Upper lobe of left lung (tissue), 6 donors: ENCODE data around the gene UGT3A2. TPM values are rescaled to one million over a fixed set of nuclear protein-coding genes. Genes with fewer than 3 reads are reported as not detected.
A peak's percentile ranks its signal among the peaks of the same experiment; 100 is the strongest.
"Not testable (repeated sequence)": the region's sequence is repeated elsewhere in the genome, so short reads cannot be mapped to it uniquely, and the experiment has no call there.

Source experiments
- ATAC-seq, 2 donors: fragments of 200-7000 bp; cut with Tn5 transposase; one replicate each; pipeline ENCODE4 v1.9.1; 2022; ENCODE audit warnings: mild to moderate bottlenecking in 2 of 2, moderate library complexity in 2 of 2; ENCODE audit not compliant: low FRiP score in 2 of 2
- DNase-seq, 2 donors: peaks; one replicate each; pipeline ENCODE4 v3.0.0-alpha.2; 2019 to 2020
- H3K27ac ChIP-seq, 4 donors: fragments of 200-600 bp; sonication (generic); one replicate each; pipeline ENCODE4 v1.5.1; 2016 to 2019
- H3K27me3 ChIP-seq, 4 donors: fragments of 200-600 bp; sonication (generic); one replicate each; pipeline ENCODE4 v1.5.1; 2017 to 2019
- H3K36me3 ChIP-seq, 4 donors: fragments of 200-600 bp; sonication (generic); one replicate each; pipeline ENCODE4 v1.5.1; 2016 to 2019
- H3K4me1 ChIP-seq, 4 donors: fragments of 200-600 bp; sonication (generic); one replicate each; pipeline ENCODE4 v1.5.1; 2018 to 2019
- H3K4me3 ChIP-seq, 4 donors: fragments of 200-600 bp; sonication (generic); one replicate each; pipeline ENCODE4 v1.5.1; 2017 to 2019; ENCODE audit warnings: mild to moderate bottlenecking in 2 of 4, moderate library complexity in 1 of 4
- H3K9me3 ChIP-seq, 4 donors: fragments of 200-600 bp; sonication (generic); one replicate each; pipeline ENCODE4 v1.5.1; 2018 to 2019
- EP300 ChIP-seq, 4 donors: sonication (generic); formaldehyde crosslinking; IDR thresholded peaks; one replicate each; pipeline ENCODE4 v1.5.1; 2017; ENCODE audit warnings: antibody characterized with exemption in 4 of 4, control low read depth in 2 of 4
- POLR2A ChIP-seq, 4 donors: fragments of 450-650 bp; IDR thresholded peaks; one replicate each; pipeline ENCODE4 v1.5.1; 2016 to 2017; ENCODE audit warnings: antibody characterized with exemption in 4 of 4, mild to moderate bottlenecking in 2 of 4
- POLR2AphosphoS5 ChIP-seq, 2 donors: sonication (generic); formaldehyde crosslinking; IDR thresholded peaks; one replicate each; pipeline ENCODE4 v1.5.1; 2017; ENCODE audit warnings: antibody characterized with exemption in 2 of 2
- WGBS, 2 donors: methylation state at CpG; one replicate each; pipeline ENCODE4 v1.1.5; 2017 to 2018; 5-methylcytosine and 5-hydroxymethylcytosine counted together
- total RNA-seq, 6 donors: library from RNA; depleted of rRNA in 4 of 6; stranded (reverse); fragments of >200 nt in 4 of 6; gene quantifications; one replicate each; pipeline versions ENCODE4 v1.1.0 to v1.2.1, GENCODE V29; 2016 to 2021
- TF ChIP-seq, protein P1 (sequence below), 6 experiments: fragments of 450-650 bp in 4 of 6; fragments of 200-600 bp in 2 of 6; sonication (generic) in 2 of 6; IDR thresholded peaks; one replicate each; pipeline ENCODE4 v1.5.1; 2016 to 2019; ENCODE audit warnings: antibody characterized with exemption in 6 of 6
- donor health status: DM: no; HTN: no; CAD: no; lungs with moderate emphysema.
- donor health status: DM: no; HTN: yes; CAD: no; lungs with severe emphysema.

UGT3A2 gene
- total RNA-seq, 6 donors from 2014 or later, result not detected

DNA sequence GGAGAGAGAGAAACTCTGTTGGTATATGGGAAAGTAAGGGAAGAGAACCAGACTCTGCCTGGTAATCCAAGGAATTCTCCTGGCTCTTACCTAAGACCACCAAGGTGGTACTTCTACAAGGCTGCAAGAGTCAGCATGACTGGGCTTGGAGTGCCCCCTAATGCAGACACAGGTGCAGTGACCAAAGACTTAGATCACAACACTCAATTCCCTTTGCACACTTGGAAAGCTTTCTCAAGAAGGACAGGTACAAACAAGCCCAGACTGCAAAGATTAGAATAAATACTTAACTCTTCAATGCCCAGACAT lies 25.2 kb downstream of the UGT3A2 start:
- no peaks in the 10 kb centered on the region for H3K9me3 ChIP-seq
- H3K27me3 ChIP-seq, result no peaks in the 10 kb centered on the region
- H3K27ac ChIP-seq, result no peak overlapping the region
- no peaks in the 10 kb centered on the region for H3K36me3 ChIP-seq
- TF ChIP-seq POLR2A (IDR thresholded peaks at IDR 0.05) (no peak), EP300 (IDR thresholded peaks at IDR 0.05) (no peak), POLR2AphosphoS5 (IDR thresholded peaks at IDR 0.05) (no peak)
- ATAC-seq (no peak), DNase-seq (no peak)
- no peak overlapping the region for H3K4me3 ChIP-seq
- peaks cover 0 to 8% (median 5%) of the 10 kb centered on the region in 4 donors for H3K4me1 ChIP-seq

DNA sequence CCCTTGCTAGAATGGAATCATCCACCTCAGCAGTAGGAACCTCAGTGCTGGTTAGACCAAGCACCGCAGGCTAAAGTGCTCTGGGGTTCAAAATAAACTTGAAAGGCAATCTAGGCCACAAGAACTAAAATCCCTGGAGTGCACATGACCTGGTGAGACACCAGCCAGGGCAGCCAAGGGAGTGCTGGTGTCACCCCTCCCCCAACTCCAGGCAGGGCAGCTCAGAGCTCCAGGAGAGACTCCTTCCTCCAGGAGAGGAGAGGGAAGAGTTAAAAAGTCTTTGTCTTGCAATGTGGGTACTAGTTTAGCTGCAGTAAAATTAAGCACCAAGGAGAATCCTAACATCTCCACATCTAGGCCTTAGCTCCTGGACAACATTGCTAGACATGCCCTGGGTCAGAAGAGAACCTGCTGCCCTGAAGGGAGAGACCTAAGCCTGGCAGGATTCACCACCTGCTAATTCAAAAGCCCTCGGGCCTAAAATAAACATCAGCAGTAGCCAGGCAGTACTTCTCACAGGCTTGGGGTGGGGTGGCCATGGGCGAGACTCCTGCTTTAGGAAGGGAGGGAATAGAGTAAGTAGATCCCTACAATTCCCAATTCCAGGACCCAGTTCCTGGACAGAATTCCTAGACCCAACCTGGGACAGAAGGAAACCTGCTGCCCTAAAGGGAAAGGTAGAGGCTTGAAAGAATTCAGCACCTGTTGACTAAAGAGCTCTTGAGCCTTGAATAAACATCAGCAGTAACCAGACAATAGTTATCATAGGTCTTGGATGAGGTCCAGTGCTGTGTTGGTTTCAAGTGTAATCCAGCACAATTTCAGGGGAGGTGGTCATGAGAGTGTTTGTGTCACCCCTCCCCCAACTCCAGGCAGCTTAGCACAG lies 25.8 kb downstream of the UGT3A2 start:
- H3K4me1 ChIP-seq, result peaks cover 0 to 8% (median 5%) of the 10 kb centered on the region in 4 donors
- TF ChIP-seq POLR2A (IDR thresholded peaks at IDR 0.05), result no peak
- TF ChIP-seq POLR2AphosphoS5 (IDR thresholded peaks at IDR 0.05), result no peak
- TF ChIP-seq, protein P1, sequence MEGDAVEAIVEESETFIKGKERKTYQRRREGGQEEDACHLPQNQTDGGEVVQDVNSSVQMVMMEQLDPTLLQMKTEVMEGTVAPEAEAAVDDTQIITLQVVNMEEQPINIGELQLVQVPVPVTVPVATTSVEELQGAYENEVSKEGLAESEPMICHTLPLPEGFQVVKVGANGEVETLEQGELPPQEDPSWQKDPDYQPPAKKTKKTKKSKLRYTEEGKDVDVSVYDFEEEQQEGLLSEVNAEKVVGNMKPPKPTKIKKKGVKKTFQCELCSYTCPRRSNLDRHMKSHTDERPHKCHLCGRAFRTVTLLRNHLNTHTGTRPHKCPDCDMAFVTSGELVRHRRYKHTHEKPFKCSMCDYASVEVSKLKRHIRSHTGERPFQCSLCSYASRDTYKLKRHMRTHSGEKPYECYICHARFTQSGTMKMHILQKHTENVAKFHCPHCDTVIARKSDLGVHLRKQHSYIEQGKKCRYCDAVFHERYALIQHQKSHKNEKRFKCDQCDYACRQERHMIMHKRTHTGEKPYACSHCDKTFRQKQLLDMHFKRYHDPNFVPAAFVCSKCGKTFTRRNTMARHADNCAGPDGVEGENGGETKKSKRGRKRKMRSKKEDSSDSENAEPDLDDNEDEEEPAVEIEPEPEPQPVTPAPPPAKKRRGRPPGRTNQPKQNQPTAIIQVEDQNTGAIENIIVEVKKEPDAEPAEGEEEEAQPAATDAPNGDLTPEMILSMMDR (IDR thresholded peaks at IDR 0.05), result no peak
- TF ChIP-seq EP300 (IDR thresholded peaks at IDR 0.05), result no peak
- H3K27me3 ChIP-seq, result no peaks in the 10 kb centered on the region
- no peaks in the 10 kb centered on the region for H3K9me3 ChIP-seq
- H3K27ac ChIP-seq, result no peak overlapping the region
- ATAC-seq (peak; percentile 14 to 52), DNase-seq (no peak)
- WGBS, 2 donors, result 47 to 65% methylated on average over 3 of the region's 3 CpGs
- no peak overlapping the region for H3K4me3 ChIP-seq
- no peaks in the 10 kb centered on the region for H3K36me3 ChIP-seq

DNA sequence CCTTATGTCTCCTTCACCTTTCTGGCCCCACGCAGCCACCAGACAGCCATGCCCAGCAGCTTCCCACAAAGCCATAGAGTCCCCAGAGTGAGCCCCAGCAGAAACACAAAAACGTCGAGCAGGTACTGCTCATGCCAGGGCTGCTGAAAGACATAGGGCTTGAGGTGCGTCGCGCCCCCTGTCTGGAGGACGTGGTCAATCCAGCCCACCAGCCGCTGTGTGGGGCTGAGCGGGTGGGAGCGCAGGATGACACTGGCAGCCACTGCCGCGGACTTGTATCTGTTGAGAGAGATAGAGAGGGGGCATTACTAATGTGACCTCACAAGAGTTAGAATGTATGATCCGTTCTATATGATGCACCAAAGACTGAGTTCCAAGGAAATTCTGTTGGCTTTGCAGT lies 31.0 kb downstream of the UGT3A2 start:
- TF ChIP-seq POLR2AphosphoS5 (IDR thresholded peaks at IDR 0.05) (no peak), EP300 (IDR thresholded peaks at IDR 0.05) (no peak), POLR2A (IDR thresholded peaks at IDR 0.05) (no peak)
- TF ChIP-seq, protein P1 (IDR thresholded peaks at IDR 0.05), result no peak
- H3K9me3 ChIP-seq, result no peaks in the 10 kb centered on the region
- 93 to 98% methylated on average over 13 of the region's 13 CpGs for WGBS, 2 donors
- H3K36me3 ChIP-seq, result no peaks in the 10 kb centered on the region
- DNase-seq (peak in 1 of 2 donors; percentile 39), ATAC-seq (no peak)
- peaks cover 0 to 5% (median 3%) of the 10 kb centered on the region in 4 donors for H3K4me1 ChIP-seq
- no peaks in the 10 kb centered on the region for H3K27me3 ChIP-seq
- H3K4me3 ChIP-seq, result no peak overlapping the region
- H3K27ac ChIP-seq, result no peak overlapping the region

DNA sequence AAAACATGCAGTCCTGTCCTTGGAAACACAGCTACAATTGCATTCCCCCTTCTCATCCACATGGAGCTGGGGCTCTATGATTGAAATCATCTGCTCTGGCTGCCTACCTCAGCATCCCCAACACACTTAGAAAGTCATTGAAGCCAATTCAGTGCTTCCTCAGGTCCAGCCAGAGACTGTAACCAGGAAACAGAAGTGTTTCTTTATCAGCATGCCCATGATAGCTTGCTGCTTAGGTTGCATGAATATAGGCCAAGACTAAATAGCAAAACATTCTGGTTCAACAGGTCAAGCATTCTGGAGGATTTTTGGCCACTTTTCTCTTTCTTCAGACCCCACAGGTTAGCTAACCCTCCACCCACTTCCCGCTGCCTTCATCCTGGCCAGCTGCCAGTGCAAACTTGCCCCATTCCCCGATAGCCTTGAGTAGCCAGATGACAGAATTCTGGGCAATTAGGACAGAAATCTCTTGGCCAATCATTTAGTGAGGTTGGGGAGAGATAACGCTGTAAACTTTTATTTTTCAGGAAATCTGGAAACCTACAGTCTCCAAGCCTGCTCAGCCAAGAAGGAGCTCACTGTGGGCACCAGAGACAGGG lies 32.0 kb downstream of the UGT3A2 start:
- not testable (repeated sequence) for DNase-seq, H3K36me3 ChIP-seq, H3K4me1 ChIP-seq, ATAC-seq, H3K27ac ChIP-seq, H3K27me3 ChIP-seq, H3K4me3 ChIP-seq, H3K9me3 ChIP-seq
- 36 to 57% methylated on average over 3 of the region's 3 CpGs for WGBS, 2 donors

DNA sequence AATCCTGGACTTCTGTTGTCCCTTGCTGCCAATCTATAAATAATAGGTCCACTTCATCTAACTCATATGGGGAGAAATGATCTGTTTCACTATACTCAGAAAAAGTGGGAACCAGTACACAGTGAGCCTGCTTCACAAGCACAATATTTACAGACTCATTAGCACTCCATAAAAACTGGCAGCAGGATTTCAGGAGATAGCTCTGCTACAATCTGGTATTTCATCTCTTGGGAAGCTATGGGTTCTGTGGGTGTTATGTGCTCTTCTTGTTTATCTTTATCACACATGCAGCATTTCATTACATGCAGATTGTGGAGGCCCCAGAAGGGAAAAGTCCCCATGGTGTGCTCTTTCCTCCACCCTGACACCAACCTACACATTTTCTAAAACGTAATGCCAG lies 33.2 kb downstream of the UGT3A2 start:
- Histone ChIP-seq H3K4me1 (no peaks in the 10 kb centered on the region), H3K27me3 (no peaks in the 10 kb centered on the region), H3K36me3 (no peaks in the 10 kb centered on the region), H3K4me3 (no peak overlapping the region), H3K9me3 (no peaks in the 10 kb centered on the region), H3K27ac (no peak overlapping the region)
- ATAC-seq, result no peak
- TF ChIP-seq POLR2A (IDR thresholded peaks at IDR 0.05) (no peak), EP300 (IDR thresholded peaks at IDR 0.05) (no peak)
- DNase-seq, result no peak
- WGBS, 2 donors, result 72 to 79% methylated on average over 1 of the region's 1 CpG

DNA sequence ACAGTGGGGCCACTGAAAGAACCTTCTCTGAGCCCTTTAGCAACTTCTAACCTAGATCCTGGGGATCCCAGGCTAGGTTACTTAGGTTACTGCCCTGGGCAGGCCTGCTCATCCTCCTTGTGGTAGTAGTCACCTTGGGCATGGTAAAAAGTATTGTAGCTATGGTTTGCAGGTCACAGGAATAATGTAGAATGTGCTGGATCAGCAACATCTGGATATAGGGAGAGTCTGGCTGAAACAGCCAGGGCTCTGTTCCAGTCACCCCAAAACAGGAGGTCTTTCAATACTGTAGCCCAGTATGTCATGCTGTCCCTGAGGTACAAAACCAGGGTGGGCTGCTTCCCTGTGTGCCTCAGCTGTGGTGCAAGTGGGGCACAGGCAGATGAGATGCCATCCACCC lies 33.6 kb downstream of the UGT3A2 start:
- no peaks in the 10 kb centered on the region for H3K4me1 ChIP-seq
- no peaks in the 10 kb centered on the region for H3K9me3 ChIP-seq
- H3K27me3 ChIP-seq, result no peaks in the 10 kb centered on the region
- H3K36me3 ChIP-seq, result no peaks in the 10 kb centered on the region
- DNase-seq, result no peak
- no peak for ATAC-seq
- TF ChIP-seq EP300 (IDR thresholded peaks at IDR 0.05), result no peak
- TF ChIP-seq, protein P1 (IDR thresholded peaks at IDR 0.05), result no peak
- no peak for TF ChIP-seq POLR2A (IDR thresholded peaks at IDR 0.05)
- no peak for TF ChIP-seq POLR2AphosphoS5 (IDR thresholded peaks at IDR 0.05)
- H3K4me3 ChIP-seq, result no peak overlapping the region
- H3K27ac ChIP-seq, result no peak overlapping the region
